ENCODE data around the gene DOCK4. TPM values are rescaled to one million over a fixed set of nuclear protein-coding genes. Genes with fewer than 3 reads are reported as not detected.

Gene DOCK4
- total RNA-seq, 1 experiment from 2014 or later, result 20.4 TPM

GRCh38 chr7:112160771-112161150 lies 45.4 kb downstream of the DOCK4 start:
- H3K36me3 Mint-ChIP-seq, result no peaks in the 10 kb centered on the region
- no peaks in the 10 kb centered on the region for H3K27me3 Mint-ChIP-seq (ENCODE audit: low read depth)
- ATAC-seq, result no peak
- no peak overlapping the region for H3K4me3 Mint-ChIP-seq
- TF ChIP-seq STAT6 (CRISPR knock-in tag; conservative IDR thresholded peaks at IDR 0.05; ENCODE audit: low read depth) (no peak), MYBL2 (CRISPR knock-in tag; IDR thresholded peaks at IDR 0.05) (no peak), ELF4 (CRISPR knock-in tag; IDR thresholded peaks at IDR 0.05; ENCODE audit: low read depth) (no peak), NFATC4 (CRISPR knock-in tag; IDR thresholded peaks at IDR 0.05) (no peak)
- H3K9me3 Mint-ChIP-seq, result no peaks in the 10 kb centered on the region
- POLR2A ChIA-PET, result interaction anchor here (1.3 kb wide), 1 partner anchor 45 kb away, joined by 3 read pairs; no protein-coding TSS in a partner anchor
- CTCF ChIA-PET, result no interaction called here
- H3K27ac Mint-ChIP-seq, result peak overlapping the region; percentile 71
- DNase-seq (ENCODE audit: low spot score), result no peak
- peaks cover 46% of the 10 kb centered on the region for H3K4me1 Mint-ChIP-seq

GRCh38 chr7:112160130-112160770 lies 45.9 kb downstream of the DOCK4 start:
- Mint-ChIP-seq H3K4me3 (no peak overlapping the region), H3K27me3 (ENCODE audit: low read depth) (no peaks in the 10 kb centered on the region), H3K9me3 (no peaks in the 10 kb centered on the region), H3K4me1 (peaks cover 50% of the 10 kb centered on the region), H3K36me3 (no peaks in the 10 kb centered on the region), H3K27ac (peak overlapping the region; percentile 71)
- ATAC-seq, result no peak
- DNase-seq (ENCODE audit: low spot score), result no peak
- ChIA-PET CTCF (no interaction called here), POLR2A (interaction anchor here (1.3 kb wide), 1 partner anchor 45 kb away, joined by 3 read pairs; no protein-coding TSS in a partner anchor)
- TF ChIP-seq SP1 (CRISPR knock-in tag; conservative IDR thresholded peaks at IDR 0.05), result no peak
- no peak for TF ChIP-seq ELF4 (CRISPR knock-in tag; IDR thresholded peaks at IDR 0.05; ENCODE audit: low read depth)
- TF ChIP-seq NR2C2 (CRISPR knock-in tag; IDR thresholded peaks at IDR 0.05), result no peak
- no peak for TF ChIP-seq MLX (CRISPR knock-in tag; IDR thresholded peaks at IDR 0.05)
- TF ChIP-seq OVOL2 (CRISPR knock-in tag; IDR thresholded peaks at IDR 0.05; ENCODE audit: borderline replicate concordance), result no peak
- TF ChIP-seq ATF2 (CRISPR knock-in tag; IDR thresholded peaks at IDR 0.05; ENCODE audit: borderline replicate concordance, low read depth), result no peak
- TF ChIP-seq KAT7 (CRISPR knock-in tag; IDR thresholded peaks at IDR 0.05; ENCODE audit: borderline replicate concordance), result no peak
- TF ChIP-seq NFYB (CRISPR knock-in tag; conservative IDR thresholded peaks at IDR 0.05; ENCODE audit: low read depth), result no peak
- no peak for TF ChIP-seq ZSCAN18 (CRISPR knock-in tag; IDR thresholded peaks at IDR 0.05)
- no peak for TF ChIP-seq ZNF396 (CRISPR knock-in tag; IDR thresholded peaks at IDR 0.05; ENCODE audit: borderline replicate concordance)
- no peak for TF ChIP-seq TCF7 (CRISPR knock-in tag; IDR thresholded peaks at IDR 0.05; ENCODE audit: low read depth)
- no peak for TF ChIP-seq E2F4 (CRISPR knock-in tag; IDR thresholded peaks at IDR 0.05; ENCODE audit: borderline replicate concordance, low read depth)
- TF ChIP-seq ZNF532 (CRISPR knock-in tag; IDR thresholded peaks at IDR 0.05; ENCODE audit: borderline replicate concordance), result no peak
- TF ChIP-seq ZNF512 (CRISPR knock-in tag; IDR thresholded peaks at IDR 0.05; ENCODE audit: borderline replicate concordance), result no peak
- TF ChIP-seq ZNF416 (CRISPR knock-in tag; IDR thresholded peaks at IDR 0.05), result no peak
- TF ChIP-seq HMGA2 (CRISPR knock-in tag; IDR thresholded peaks at IDR 0.05), result no peak
- no peak for TF ChIP-seq PRRX2 (CRISPR knock-in tag; IDR thresholded peaks at IDR 0.05)
- no peak for TF ChIP-seq ZNF423 (CRISPR knock-in tag; IDR thresholded peaks at IDR 0.05)
